Suprapubic skin (tissue), 3 donors: ENCODE data around the gene KCNJ18.
"Not testable (repeated sequence)": the region's sequence is repeated elsewhere in the genome, so short reads cannot be mapped to it uniquely, and the experiment has no call there.

Experiments used
- EP300 ChIP-seq: sonication (generic); formaldehyde crosslinking; IDR thresholded peaks from one replicate; pipeline ENCODE4 v1.6.1; 2017; ENCODE audit warnings: antibody characterized with exemption
- POLR2A ChIP-seq, 2 donors: fragments of 450-650 bp; IDR thresholded peaks; one replicate each; pipeline ENCODE4 v1.6.1; 2017; ENCODE audit warnings: antibody characterized with exemption in 2 of 2, mild to moderate bottlenecking in 2 of 2, moderate library complexity in 2 of 2
- TF ChIP-seq, protein P1 (sequence below), 2 donors: fragments of 200-600 bp in 1 of 2; fragments of 450-650 bp in 1 of 2; sonication (generic) in 1 of 2; IDR thresholded peaks; one replicate each; pipeline ENCODE4 v1.5.1; 2016 to 2019; ENCODE audit warnings: antibody characterized with exemption in 2 of 2, mild to moderate bottlenecking in 1 of 2, moderate library complexity in 1 of 2

DNA sequence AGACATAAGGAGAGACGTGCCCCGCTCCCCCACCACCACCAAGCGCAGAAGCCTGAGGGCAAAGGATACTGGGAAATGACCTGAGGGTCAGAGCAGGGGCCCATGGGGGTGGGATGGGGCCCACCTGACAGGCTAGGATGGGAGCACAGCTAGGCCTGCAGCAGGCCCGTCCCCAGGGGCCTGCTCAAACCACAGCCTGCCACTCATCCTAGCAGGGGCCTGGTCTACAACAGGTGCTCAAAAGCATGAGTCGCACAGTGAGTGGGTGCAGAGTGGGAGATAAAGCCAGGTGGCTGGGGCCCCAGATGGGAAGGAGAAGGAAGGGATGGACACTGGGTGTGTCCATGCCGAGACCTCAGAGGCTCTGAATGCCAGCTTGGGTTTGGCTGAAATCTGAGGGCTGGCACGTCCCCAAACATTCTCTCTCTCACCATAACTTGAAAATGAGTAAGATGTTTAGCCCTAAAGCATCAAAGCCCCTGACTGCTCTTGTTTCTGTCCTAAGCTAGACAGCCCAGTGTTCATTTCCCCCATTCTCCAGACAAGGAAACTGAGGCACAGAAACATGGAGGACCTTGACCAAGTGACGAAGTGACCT is 46.7 kb downstream of the KCNJ18 start:
- TF ChIP-seq EP300; POLR2A (IDR thresholded peaks at IDR 0.05): not testable (repeated sequence)
- TF ChIP-seq, protein P1, sequence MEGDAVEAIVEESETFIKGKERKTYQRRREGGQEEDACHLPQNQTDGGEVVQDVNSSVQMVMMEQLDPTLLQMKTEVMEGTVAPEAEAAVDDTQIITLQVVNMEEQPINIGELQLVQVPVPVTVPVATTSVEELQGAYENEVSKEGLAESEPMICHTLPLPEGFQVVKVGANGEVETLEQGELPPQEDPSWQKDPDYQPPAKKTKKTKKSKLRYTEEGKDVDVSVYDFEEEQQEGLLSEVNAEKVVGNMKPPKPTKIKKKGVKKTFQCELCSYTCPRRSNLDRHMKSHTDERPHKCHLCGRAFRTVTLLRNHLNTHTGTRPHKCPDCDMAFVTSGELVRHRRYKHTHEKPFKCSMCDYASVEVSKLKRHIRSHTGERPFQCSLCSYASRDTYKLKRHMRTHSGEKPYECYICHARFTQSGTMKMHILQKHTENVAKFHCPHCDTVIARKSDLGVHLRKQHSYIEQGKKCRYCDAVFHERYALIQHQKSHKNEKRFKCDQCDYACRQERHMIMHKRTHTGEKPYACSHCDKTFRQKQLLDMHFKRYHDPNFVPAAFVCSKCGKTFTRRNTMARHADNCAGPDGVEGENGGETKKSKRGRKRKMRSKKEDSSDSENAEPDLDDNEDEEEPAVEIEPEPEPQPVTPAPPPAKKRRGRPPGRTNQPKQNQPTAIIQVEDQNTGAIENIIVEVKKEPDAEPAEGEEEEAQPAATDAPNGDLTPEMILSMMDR (IDR thresholded peaks at IDR 0.05), result not testable (repeated sequence)
